Measurements from ENCODE around the gene CEACAM7.

Gene CEACAM7

DNA sequence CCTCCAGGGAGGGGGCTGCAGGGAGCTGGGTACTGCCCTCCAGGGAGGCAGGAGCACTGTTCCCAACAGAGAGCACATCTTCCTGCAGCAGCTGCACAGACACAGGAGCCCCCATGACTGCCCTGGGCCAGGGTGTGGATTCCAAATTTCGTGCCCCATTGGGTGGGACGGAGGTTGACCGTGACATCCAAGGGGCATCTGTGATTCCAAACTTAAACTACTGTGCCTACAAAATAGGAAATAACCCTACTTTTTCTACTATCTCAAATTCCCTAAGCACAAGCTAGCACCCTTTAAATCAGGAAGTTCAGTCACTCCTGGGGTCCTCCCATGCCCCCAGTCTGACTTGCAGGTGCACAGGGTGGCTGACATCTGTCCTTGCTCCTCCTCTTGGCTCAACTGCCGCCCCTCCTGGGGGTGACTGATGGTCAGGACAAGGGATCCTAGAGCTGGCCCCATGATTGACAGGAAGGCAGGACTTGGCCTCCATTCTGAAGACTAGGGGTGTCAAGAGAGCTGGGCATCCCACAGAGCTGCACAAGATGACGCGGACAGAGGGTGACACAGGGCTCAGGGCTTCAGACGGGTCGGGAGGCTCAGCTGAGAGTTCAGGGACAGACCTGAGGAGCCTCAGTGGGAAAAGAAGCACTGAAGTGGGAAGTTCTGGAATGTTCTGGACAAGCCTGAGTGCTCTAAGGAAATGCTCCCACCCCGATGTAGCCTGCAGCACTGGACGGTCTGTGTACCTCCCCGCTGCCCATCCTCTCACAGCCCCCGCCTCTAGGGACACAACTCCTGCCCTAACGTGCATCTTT lies 12.5 kb upstream of the CEACAM7 start:
- DNase-seq (ENCODE audit: low read depth), result no peak

DNA sequence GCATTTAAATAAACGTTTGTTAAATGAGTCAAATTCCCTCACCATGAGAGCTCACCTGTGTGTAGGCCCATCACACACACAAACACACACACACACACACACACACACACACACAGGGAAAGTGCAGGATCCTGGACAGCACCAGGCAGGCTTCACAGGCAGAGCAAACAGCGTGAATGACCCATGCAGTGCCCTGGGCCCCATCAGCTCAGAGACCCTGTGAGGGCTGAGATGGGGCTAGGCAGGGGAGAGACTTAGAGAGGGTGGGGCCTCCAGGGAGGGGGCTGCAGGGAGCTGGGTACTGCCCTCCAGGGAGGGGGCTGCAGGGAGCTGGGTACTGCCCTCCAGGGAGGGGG lies 11.9 kb upstream of the CEACAM7 start:
- no peak for DNase-seq (ENCODE audit: low read depth)

DNA sequence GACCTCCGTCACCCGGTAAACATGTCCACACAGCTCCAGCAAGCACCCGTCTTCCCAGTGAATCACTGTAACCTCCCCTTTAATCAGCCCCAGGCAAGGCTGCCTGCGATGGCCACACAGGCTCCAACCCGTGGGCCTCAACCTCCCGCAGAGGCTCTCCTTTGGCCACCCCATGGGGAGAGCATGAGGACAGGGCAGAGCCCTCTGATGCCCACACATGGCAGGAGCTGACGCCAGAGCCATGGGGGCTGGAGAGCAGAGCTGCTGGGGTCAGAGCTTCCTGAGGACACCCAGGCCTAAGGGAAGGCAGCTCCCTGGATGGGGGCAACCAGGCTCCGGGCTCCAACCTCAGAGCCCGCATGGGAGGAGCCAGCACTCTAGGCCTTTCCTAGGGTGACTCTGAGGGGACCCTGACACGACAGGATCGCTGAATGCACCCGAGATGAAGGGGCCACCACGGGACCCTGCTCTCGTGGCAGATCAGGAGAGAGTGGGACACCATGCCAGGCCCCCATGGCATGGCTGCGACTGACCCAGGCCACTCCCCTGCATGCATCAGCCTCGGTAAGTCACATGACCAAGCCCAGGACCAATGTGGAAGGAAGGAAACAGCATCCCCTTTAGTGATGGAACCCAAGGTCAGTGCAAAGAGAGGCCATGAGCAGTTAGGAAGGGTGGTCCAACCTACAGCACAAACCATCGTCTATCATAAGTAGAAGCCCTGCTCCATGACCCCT lies 11.3 kb upstream of the CEACAM7 start:
- no peak for DNase-seq (ENCODE audit: low read depth)

- DNase-seq (ENCODE audit: low read depth), result no peak
Observed at GRCh38 chr19:41698746-41699230, 10.7 kb upstream of the CEACAM7 start.

DNA sequence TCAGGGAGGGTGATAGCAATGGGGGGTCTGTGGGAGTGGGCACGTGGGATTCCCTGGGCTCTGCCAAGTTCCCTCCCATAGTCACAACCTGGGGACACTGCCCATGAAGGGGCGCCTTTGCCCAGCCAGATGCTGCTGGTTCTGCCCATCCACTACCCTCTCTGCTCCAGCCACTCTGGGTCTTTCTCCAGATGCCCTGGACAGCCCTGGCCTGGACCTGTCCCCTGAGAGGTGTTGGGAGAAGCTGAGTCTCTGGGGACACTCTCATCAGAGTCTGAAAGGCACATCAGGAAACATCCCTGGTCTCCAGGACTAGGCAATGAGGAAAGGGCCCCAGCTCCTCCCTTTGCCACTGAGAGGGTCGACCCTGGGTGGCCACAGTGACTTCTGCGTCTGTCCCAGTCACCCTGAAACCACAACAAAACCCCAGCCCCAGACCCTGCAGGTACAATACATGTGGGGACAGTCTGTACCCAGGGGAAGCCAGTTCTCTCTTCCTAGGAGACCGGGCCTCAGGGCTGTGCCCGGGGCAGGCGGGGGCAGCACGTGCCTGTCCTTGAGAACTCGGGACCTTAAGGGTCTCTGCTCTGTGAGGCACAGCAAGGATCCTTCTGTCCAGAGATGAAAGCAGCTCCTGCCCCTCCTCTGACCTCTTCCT lies 9.3 kb upstream of the CEACAM7 start:
- DNase-seq (ENCODE audit: low read depth), result no peak

DNA sequence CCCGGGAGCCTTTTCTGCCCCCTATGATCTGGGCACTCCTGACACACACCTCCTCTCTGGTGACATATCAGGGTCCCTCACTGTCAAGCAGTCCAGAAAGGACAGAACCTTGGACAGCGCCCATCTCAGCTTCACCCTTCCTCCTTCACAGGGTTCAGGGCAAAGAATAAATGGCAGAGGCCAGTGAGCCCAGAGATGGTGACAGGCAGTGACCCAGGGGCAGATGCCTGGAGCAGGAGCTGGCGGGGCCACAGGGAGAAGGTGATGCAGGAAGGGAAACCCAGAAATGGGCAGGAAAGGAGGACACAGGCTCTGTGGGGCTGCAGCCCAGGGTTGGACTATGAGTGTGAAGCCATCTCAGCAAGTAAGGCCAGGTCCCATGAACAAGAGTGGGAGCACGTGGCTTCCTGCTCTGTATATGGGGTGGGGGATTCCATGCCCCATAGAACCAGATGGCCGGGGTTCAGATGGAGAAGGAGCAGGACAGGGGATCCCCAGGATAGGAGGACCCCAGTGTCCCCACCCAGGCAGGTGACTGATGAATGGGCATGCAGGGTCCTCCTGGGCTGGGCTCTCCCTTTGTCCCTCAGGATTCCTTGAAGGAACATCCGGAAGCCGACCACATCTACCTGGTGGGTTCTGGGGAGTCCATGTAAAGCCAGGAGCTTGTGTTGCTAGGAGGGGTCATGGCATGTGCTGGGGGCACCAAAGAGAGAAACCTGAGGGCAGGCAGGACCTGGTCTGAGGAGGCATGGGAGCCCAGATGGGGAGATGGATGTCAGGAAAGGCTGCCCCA lies 8.5 kb upstream of the CEACAM7 start:
- DNase-seq (ENCODE audit: low read depth), result no peak

DNA sequence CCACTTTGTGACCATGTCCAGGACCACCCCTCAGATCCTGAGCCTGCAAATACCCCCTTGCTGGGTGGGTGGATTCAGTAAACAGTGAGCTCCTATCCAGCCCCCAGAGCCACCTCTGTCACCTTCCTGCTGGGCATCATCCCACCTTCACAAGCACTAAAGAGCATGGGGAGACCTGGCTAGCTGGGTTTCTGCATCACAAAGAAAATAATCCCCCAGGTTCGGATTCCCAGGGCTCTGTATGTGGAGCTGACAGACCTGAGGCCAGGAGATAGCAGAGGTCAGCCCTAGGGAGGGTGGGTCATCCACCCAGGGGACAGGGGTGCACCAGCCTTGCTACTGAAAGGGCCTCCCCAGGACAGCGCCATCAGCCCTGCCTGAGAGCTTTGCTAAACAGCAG lies 7.7 kb upstream of the CEACAM7 start:
- DNase-seq (ENCODE audit: low read depth), result no peak

- no peak for DNase-seq (ENCODE audit: low read depth)
Observed at GRCh38 chr19:41694831-41695635, 7.0 kb upstream of the CEACAM7 start.

GRCh38 chr19:41694196-41694595 lies 6.1 kb upstream of the CEACAM7 start:
- no peak for DNase-seq (ENCODE audit: low read depth)

DNA sequence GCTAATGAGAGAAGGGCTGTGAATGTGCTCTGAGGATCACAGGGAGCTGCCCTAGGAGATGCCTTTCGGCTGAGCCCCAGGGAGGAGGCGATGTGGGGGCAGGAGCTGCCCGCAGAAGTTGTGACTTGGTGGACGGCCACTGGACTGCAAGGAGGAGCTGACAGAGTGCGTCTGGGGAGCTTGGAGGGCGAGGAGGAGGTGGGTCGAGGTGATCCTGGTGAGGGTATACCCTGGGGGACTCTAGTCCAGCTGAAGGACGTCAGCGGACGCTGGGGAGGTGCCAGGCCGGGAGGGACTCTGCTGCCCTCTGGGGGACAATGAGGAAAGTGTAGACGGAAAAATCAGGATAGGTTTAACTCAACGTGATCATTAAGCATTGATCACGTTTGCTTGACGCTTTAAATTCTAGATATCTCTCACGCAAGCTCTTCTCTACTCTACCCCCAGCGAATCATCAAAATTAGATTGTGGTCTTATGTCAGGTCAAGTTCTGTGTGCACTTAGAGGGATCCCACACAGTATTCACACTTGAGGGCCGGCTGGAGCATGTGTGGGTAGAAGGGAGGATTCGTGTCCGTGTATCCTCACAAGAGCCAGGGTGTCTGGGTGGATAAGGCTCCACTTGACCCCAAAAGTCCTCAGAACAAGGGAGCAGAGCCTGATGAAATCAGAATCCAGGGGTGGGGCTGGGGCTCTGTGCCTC lies 3.3 kb upstream of the CEACAM7 start:
- DNase-seq (ENCODE audit: low read depth), result no peak

GRCh38 chr19:41690801-41691065 lies 2.7 kb upstream of the CEACAM7 start:
- no peak for DNase-seq (ENCODE audit: low read depth)

DNA sequence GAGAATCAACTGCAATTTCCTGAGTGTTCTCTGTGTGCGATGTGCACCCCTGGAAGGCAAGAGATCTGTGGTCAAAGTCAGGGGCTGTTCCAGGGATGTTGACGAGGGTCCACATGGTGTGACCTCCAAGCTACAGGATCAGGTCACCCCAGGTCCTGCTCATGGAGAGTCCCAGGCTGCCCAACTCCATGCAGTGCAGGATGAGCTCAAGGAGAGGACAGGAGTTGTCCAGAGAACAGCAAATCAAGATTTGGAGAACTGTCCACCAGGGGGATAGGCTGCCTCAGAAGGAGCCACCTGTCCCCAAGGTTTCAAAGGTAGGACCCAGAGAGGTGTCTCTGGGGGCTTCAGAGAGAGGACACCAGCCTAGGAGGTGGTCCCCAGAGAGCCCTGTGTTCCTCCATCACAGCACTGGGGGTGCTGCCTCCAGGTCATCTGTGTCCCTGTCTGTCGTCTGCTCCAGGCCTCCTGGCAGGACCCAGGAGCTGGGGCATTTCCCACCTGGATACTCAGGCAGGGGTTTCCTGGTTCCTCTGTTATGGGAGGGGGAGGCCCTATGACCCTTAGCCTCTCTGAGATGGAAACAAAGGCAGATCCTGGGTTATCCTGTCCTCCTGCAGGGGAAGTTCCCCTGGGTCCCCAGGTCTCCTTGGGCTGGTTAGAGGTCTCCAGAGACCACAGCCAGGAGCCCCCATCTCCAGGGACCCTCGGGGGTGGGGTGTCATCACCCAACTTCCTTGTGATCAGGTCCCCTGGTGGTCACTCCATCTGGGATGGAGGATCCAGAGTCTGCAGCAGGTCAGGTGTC lies 2.1 kb upstream of the CEACAM7 start:
- no peak for DNase-seq (ENCODE audit: low read depth)

- no peak for DNase-seq (ENCODE audit: low read depth)
Observed at GRCh38 chr19:41688687-41689086, 617 bp upstream of the CEACAM7 start.

DNA sequence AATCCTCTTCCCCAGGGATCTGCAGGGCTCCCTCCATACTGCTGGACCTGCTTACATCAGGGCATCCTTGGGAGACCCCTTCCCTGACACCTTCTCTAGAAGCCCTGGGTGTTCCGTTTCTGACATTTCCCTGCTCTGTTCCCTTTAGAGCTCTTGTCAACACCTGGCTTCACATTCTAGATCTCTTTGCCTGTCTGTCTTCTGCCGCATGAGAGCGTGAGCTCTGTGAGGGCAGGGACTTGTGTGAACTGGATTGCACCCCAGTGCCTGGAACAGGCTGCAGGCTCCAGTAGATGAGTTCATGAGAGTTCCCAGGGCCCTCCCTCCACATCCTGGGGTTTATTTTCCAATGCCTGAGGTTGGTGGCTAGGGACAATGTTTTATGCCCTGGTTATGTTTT lies 651 bp downstream of the CEACAM7 start:
- DNase-seq (ENCODE audit: low read depth), result no peak

- no peak for DNase-seq (ENCODE audit: low read depth)
Observed at GRCh38 chr19:41682437-41682836, 5.6 kb downstream of the CEACAM7 start.

- no peak for DNase-seq (ENCODE audit: low read depth)
Observed at GRCh38 chr19:41671486-41671885, 16.6 kb downstream of the CEACAM7 start.

GRCh38 chr19:41670755-41671154 lies 17.3 kb downstream of the CEACAM7 start:
- DNase-seq (ENCODE audit: low read depth), result no peak

DNA sequence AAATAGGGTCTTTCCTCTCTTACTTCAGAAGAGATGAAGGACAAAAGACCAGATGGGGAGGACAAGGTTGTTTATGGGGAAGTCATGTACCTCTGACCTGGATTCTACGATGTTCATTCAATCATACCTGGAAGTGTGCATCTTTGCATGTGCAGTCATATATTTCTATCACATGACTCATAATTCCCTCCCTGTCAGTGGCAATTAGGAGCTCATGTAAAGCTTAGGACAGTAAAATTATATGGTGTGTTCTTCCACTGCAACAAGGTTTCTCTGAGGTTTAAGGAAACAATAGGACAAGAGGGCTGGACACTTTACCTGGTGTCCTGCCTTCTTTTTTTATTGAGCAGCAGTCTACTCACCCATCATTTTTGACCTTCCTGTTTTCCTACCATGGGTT lies 19.8 kb downstream of the CEACAM7 start:
- DNase-seq (ENCODE audit: low read depth), result no peak

DNA sequence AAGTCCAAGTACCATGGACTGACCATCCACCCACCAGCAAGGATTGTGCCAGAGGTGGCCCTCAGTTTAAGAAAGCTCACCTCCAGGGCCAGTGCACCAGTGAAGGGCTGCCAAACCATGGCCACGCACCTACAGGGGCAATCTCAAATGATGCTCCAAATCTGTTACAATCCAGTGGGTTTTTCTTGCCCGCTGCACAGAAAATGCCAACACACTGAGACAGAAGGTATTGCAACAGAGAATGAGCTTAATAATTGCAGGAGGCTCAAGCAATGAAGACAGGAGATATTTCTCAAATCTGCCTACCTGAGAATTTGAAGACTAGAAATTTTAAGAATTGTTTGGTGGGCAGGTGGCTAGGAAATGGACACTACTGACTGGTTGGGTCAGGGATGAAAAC lies 22.0 kb downstream of the CEACAM7 start:
- DNase-seq (ENCODE audit: low read depth), result no peak

GRCh38 chr19:41657157-41657556 lies 30.9 kb downstream of the CEACAM7 start:
- no peak for DNase-seq (ENCODE audit: low read depth)

All from HS-5 (cell line).